Neural progenitor cell (in vitro differentiated cells): Measurements from ENCODE around the gene NIM1K.

Experiments
- EZH2 ChIP-seq: fragments of 200-600 bp; sonication (generic); IDR thresholded peaks from 2 replicates; pipeline ENCODE4 v1.6.1; 2017; ENCODE audit warnings: antibody characterized with exemption, mild to moderate bottlenecking, moderate library complexity
- EZH2phosphoT487 ChIP-seq: fragments of 200-600 bp; sonication (generic); IDR thresholded peaks from 2 replicates; pipeline ENCODE4 v1.6.1; 2017; ENCODE audit warnings: antibody characterized with exemption
- TF ChIP-seq, protein P1 (sequence below): fragments of 200-600 bp; sonication (generic); IDR thresholded peaks from 2 replicates; pipeline ENCODE4 v1.5.1; 2017; ENCODE audit warnings: antibody characterized with exemption, mild to moderate bottlenecking

DNA sequence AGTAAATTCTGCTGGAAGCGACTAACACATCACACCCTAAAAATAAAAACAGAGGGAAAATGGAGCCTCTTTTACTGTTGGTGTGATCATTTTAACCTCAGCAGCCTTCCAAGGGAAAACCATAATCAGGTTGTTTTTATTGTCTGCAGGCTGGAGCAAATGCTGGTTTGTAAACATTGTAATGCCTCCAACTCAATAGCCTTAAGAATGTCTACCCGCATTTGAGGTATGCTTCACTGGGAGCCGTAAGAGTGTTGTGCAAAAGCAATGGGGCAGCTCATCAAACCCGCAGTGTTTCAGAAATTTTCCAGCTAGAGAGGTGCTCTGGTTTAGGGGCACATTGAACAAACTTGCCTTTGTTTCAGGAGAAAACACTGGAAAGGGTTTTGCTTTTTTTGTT is 17.0 kb downstream of the NIM1K start:
- TF ChIP-seq, protein P1, sequence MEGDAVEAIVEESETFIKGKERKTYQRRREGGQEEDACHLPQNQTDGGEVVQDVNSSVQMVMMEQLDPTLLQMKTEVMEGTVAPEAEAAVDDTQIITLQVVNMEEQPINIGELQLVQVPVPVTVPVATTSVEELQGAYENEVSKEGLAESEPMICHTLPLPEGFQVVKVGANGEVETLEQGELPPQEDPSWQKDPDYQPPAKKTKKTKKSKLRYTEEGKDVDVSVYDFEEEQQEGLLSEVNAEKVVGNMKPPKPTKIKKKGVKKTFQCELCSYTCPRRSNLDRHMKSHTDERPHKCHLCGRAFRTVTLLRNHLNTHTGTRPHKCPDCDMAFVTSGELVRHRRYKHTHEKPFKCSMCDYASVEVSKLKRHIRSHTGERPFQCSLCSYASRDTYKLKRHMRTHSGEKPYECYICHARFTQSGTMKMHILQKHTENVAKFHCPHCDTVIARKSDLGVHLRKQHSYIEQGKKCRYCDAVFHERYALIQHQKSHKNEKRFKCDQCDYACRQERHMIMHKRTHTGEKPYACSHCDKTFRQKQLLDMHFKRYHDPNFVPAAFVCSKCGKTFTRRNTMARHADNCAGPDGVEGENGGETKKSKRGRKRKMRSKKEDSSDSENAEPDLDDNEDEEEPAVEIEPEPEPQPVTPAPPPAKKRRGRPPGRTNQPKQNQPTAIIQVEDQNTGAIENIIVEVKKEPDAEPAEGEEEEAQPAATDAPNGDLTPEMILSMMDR = no peak
- TF ChIP-seq EZH2phosphoT487 = no peak
- no peak for TF ChIP-seq EZH2
